Measurements from ENCODE around the gene CYB5R3.

CYB5R3 gene

GRCh38 chr22:42688241-42689211, 39.3 kb upstream of the CYB5R3 start:
- Histone ChIP-seq H3K4me1 (ENCODE audit: control insufficient read depth in 5 of 5, insufficient read depth in 5 of 5, low read length in 5 of 5) (peaks cover 26 to 60% (median 51%) of the 10 kb centered on the region in 5 donors), H3K27ac (ENCODE audit: low read depth, low read length) (peak overlapping the region; percentile 92), H3K9ac (ENCODE audit: low read length in 5 of 5) (peak overlapping the region in 4 of 5 donors; percentile 38 to 68 (median 56)), H3K27me3 (ENCODE audit: control insufficient read depth in 5 of 5, insufficient read depth in 4 of 5, low read length in 5 of 5) (no peaks in the 10 kb centered on the region), H3K4me3 (ENCODE audit: low read depth in 1 of 5, low read length in 5 of 5) (peak overlapping the region in 1 of 5 donors; percentile 3), H3K9me3 (ENCODE audit: control insufficient read depth in 5 of 5, low read length in 5 of 5) (no peaks in the 10 kb centered on the region), H3K36me3 (ENCODE audit: control insufficient read depth in 5 of 5, insufficient read depth in 5 of 5, low read length in 5 of 5) (peaks cover 0 to 19% (median 17%) of the 10 kb centered on the region in 5 donors)

- H3K9ac ChIP-seq (ENCODE audit: low read length in 5 of 5): peak overlapping the region in 2 of 5 donors; percentile 25 to 63
- H3K27me3 ChIP-seq (ENCODE audit: control insufficient read depth in 5 of 5, insufficient read depth in 4 of 5, low read length in 5 of 5): no peaks in the 10 kb centered on the region
- H3K4me3 ChIP-seq (ENCODE audit: low read depth in 1 of 5, low read length in 5 of 5): no peak overlapping the region
- peaks cover 0 to 6% (median 6%) of the 10 kb centered on the region in 5 donors for H3K36me3 ChIP-seq (ENCODE audit: control insufficient read depth in 5 of 5, insufficient read depth in 5 of 5, low read length in 5 of 5)
- H3K27ac ChIP-seq (ENCODE audit: low read depth, low read length): peak overlapping the region; percentile 72
- peaks cover 29 to 76% (median 67%) of the 10 kb centered on the region in 5 donors for H3K4me1 ChIP-seq (ENCODE audit: control insufficient read depth in 5 of 5, insufficient read depth in 5 of 5, low read length in 5 of 5)
- no peaks in the 10 kb centered on the region for H3K9me3 ChIP-seq (ENCODE audit: control insufficient read depth in 5 of 5, low read length in 5 of 5)
These were observed 37.7 kb upstream of the CYB5R3 start for GRCh38 chr22:42686756-42687491.

GRCh38 chr22:42685941-42686653, 36.9 kb upstream of the CYB5R3 start:
- Histone ChIP-seq H3K4me1 (ENCODE audit: control insufficient read depth in 5 of 5, insufficient read depth in 5 of 5, low read length in 5 of 5) (peaks cover 29 to 79% (median 69%) of the 10 kb centered on the region in 5 donors), H3K4me3 (ENCODE audit: low read depth in 1 of 5, low read length in 5 of 5) (no peak overlapping the region), H3K9me3 (ENCODE audit: control insufficient read depth in 5 of 5, low read length in 5 of 5) (no peaks in the 10 kb centered on the region), H3K27ac (ENCODE audit: low read depth, low read length) (peak overlapping the region; percentile 72), H3K36me3 (ENCODE audit: control insufficient read depth in 5 of 5, insufficient read depth in 5 of 5, low read length in 5 of 5) (peaks cover 0 to 6% (median under 1%) of the 10 kb centered on the region in 5 donors), H3K27me3 (ENCODE audit: control insufficient read depth in 5 of 5, insufficient read depth in 4 of 5, low read length in 5 of 5) (no peaks in the 10 kb centered on the region), H3K9ac (ENCODE audit: low read length in 5 of 5) (peak overlapping the region in 2 of 5 donors; percentile 25 to 63)

- Histone ChIP-seq H3K9me3 (ENCODE audit: control insufficient read depth in 5 of 5, low read length in 5 of 5) (no peaks in the 10 kb centered on the region), H3K4me1 (ENCODE audit: control insufficient read depth in 5 of 5, insufficient read depth in 5 of 5, low read length in 5 of 5) (peaks cover 36 to 92% (median 78%) of the 10 kb centered on the region in 5 donors), H3K36me3 (ENCODE audit: control insufficient read depth in 5 of 5, insufficient read depth in 5 of 5, low read length in 5 of 5) (peaks cover 0 to under 1% (median 0%) of the 10 kb centered on the region in 5 donors), H3K9ac (ENCODE audit: low read length in 5 of 5) (peak overlapping the region in 4 of 5 donors; percentile 5 to 63 (median 57)), H3K27ac (ENCODE audit: low read depth, low read length) (peak overlapping the region; percentile 89), H3K27me3 (ENCODE audit: control insufficient read depth in 5 of 5, insufficient read depth in 4 of 5, low read length in 5 of 5) (no peaks in the 10 kb centered on the region), H3K4me3 (ENCODE audit: low read depth in 1 of 5, low read length in 5 of 5) (no peak overlapping the region)
These were observed 35.4 kb upstream of the CYB5R3 start for GRCh38 chr22:42684462-42685195.

GRCh38 chr22:42683578-42684283, 34.5 kb upstream of the CYB5R3 start:
- Histone ChIP-seq H3K9ac (ENCODE audit: low read length in 5 of 5) (peak overlapping the region in 4 of 5 donors; percentile 27 to 63 (median 57)), H3K4me1 (ENCODE audit: control insufficient read depth in 5 of 5, insufficient read depth in 5 of 5, low read length in 5 of 5) (peaks cover 34 to 83% (median 74%) of the 10 kb centered on the region in 5 donors), H3K9me3 (ENCODE audit: control insufficient read depth in 5 of 5, low read length in 5 of 5) (peaks cover 0 to 2% (median 2%) of the 10 kb centered on the region in 5 donors), H3K36me3 (ENCODE audit: control insufficient read depth in 5 of 5, insufficient read depth in 5 of 5, low read length in 5 of 5) (no peaks in the 10 kb centered on the region), H3K27me3 (ENCODE audit: control insufficient read depth in 5 of 5, insufficient read depth in 4 of 5, low read length in 5 of 5) (no peaks in the 10 kb centered on the region), H3K27ac (ENCODE audit: low read depth, low read length) (peak overlapping the region; percentile 89), H3K4me3 (ENCODE audit: low read depth in 1 of 5, low read length in 5 of 5) (peak overlapping the region in 1 of 5 donors; percentile 22)

- Histone ChIP-seq H3K27ac (ENCODE audit: low read depth, low read length) (peak overlapping the region; percentile 89), H3K36me3 (ENCODE audit: control insufficient read depth in 5 of 5, insufficient read depth in 5 of 5, low read length in 5 of 5) (no peaks in the 10 kb centered on the region), H3K4me3 (ENCODE audit: low read depth in 1 of 5, low read length in 5 of 5) (no peak overlapping the region), H3K4me1 (ENCODE audit: control insufficient read depth in 5 of 5, insufficient read depth in 5 of 5, low read length in 5 of 5) (peaks cover 26 to 82% (median 73%) of the 10 kb centered on the region in 5 donors), H3K9me3 (ENCODE audit: control insufficient read depth in 5 of 5, low read length in 5 of 5) (peaks cover 0 to 8% (median 7%) of the 10 kb centered on the region in 5 donors), H3K27me3 (ENCODE audit: control insufficient read depth in 5 of 5, insufficient read depth in 4 of 5, low read length in 5 of 5) (no peaks in the 10 kb centered on the region), H3K9ac (ENCODE audit: low read length in 5 of 5) (no peak overlapping the region)
These were observed 33.1 kb upstream of the CYB5R3 start for GRCh38 chr22:42682113-42682851.

- Histone ChIP-seq H3K4me1 (ENCODE audit: control insufficient read depth in 5 of 5, insufficient read depth in 5 of 5, low read length in 5 of 5) (peaks cover 26 to 79% (median 71%) of the 10 kb centered on the region in 5 donors), H3K9ac (ENCODE audit: low read length in 5 of 5) (no peak overlapping the region), H3K9me3 (ENCODE audit: control insufficient read depth in 5 of 5, low read length in 5 of 5) (peaks cover 0 to 8% (median 7%) of the 10 kb centered on the region in 5 donors), H3K27me3 (ENCODE audit: control insufficient read depth in 5 of 5, insufficient read depth in 4 of 5, low read length in 5 of 5) (peaks cover 0 to 3% (median 0%) of the 10 kb centered on the region in 5 donors), H3K4me3 (ENCODE audit: low read depth in 1 of 5, low read length in 5 of 5) (peak overlapping the region in 1 of 5 donors; percentile 10), H3K36me3 (ENCODE audit: control insufficient read depth in 5 of 5, insufficient read depth in 5 of 5, low read length in 5 of 5) (no peaks in the 10 kb centered on the region), H3K27ac (ENCODE audit: low read depth, low read length) (peak overlapping the region; percentile 92)
These were observed 31.5 kb upstream of the CYB5R3 start for GRCh38 chr22:42680648-42681047.

GRCh38 chr22:42679691-42680090, 30.5 kb upstream of the CYB5R3 start:
- peaks cover 0 to 8% (median 7%) of the 10 kb centered on the region in 5 donors for H3K9me3 ChIP-seq (ENCODE audit: control insufficient read depth in 5 of 5, low read length in 5 of 5)
- no peak overlapping the region for H3K4me3 ChIP-seq (ENCODE audit: low read depth in 1 of 5, low read length in 5 of 5)
- peaks cover 28 to 73% (median 68%) of the 10 kb centered on the region in 5 donors for H3K4me1 ChIP-seq (ENCODE audit: control insufficient read depth in 5 of 5, insufficient read depth in 5 of 5, low read length in 5 of 5)
- peak overlapping the region; percentile 92 for H3K27ac ChIP-seq (ENCODE audit: low read depth, low read length)
- H3K36me3 ChIP-seq (ENCODE audit: control insufficient read depth in 5 of 5, insufficient read depth in 5 of 5, low read length in 5 of 5): no peaks in the 10 kb centered on the region
- no peak overlapping the region for H3K9ac ChIP-seq (ENCODE audit: low read length in 5 of 5)
- H3K27me3 ChIP-seq (ENCODE audit: control insufficient read depth in 5 of 5, insufficient read depth in 4 of 5, low read length in 5 of 5): peaks cover 0 to 3% (median 0%) of the 10 kb centered on the region in 5 donors

Data from subcutaneous abdominal adipose tissue (tissue), 5 donors.